Keratinocyte (primary cell): Measurements from ENCODE around the gene HDAC8.
"Not testable (repeated sequence)": the region's sequence is repeated elsewhere in the genome, so short reads cannot be mapped to it uniquely, and the experiment has no call there.

Experiments
- CTCF ChIP-seq, 3 experiments: IDR thresholded peaks in 1 of 3; conservative IDR thresholded peaks in 1 of 3; optimal IDR thresholded peaks in 1 of 3; 2 replicates in 2 of 3; 3 replicates in 1 of 3; pipeline versions ENCODE3 to v1.5.1; 2011; ENCODE audit warnings: low read length in 3 of 3, mild to moderate bottlenecking in 3 of 3, moderate library complexity in 2 of 3, control low read depth in 1 of 3, inconsistent platforms in 1 of 3; ENCODE audit not compliant: insufficient read depth in 2 of 3; ENCODE audit errors: extremely low read depth in 1 of 3
- EZH2 ChIP-seq: IDR thresholded peaks from one replicate; pipeline ENCODE4 v1.6.1; 2012; ENCODE audit warnings: inconsistent platforms, mild to moderate bottlenecking, low read length, moderate library complexity

DNA sequence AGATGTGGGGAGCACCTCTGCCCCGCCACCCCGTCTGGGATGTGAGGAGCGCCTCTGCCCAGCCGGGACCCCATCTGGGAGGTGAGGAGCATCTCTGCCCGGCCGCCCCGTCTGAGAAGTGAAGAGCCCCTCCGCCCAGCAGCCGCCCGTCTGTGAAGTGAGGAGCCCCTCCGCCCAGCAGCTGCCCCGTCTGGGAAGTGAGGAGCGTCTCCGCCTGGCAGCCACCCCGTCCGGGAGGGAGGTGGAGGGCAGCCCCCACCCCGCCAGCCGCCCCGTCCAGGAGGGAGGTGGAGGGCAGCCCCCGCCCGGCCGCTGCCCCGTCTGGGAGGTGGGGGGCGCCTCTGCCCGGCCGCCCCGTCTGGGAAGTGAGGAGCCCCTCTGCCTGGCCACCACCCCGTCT lies 13.0 kb downstream of the HDAC8 start:
- not testable (repeated sequence) for TF ChIP-seq CTCF (optimal IDR thresholded peaks at IDR 0.05 in 1 of 3, IDR thresholded peaks at IDR 0.05 in 1 of 3, conservative IDR thresholded peaks at IDR 0.05 in 1 of 3; ENCODE audit: extremely low read depth in 1 of 3, insufficient read depth in 2 of 3, low read length in 3 of 3); EZH2
